Activated CD8-positive, alpha-beta memory T cell treated with anti-CD3 and anti-CD28 coated beads, Interleukin-2, amount 50 U/mL, for 48 hours (primary cell): ENCODE measurements around the gene HCFC1R1.
"Not testable (repeated sequence)": the region's sequence is repeated elsewhere in the genome, so short reads cannot be mapped to it uniquely, and the experiment has no call there.

Experiments
- DNase-seq: peaks from one replicate; pipeline ENCODE4 v3.0.0-alpha.2; 2020

HCFC1R1 gene

GRCh38 chr16:3056336-3057180, 32.8 kb upstream of the HCFC1R1 start:
- DNase-seq, result no peak

GRCh38 chr16:3055734-3056115, 32.0 kb upstream of the HCFC1R1 start:
- not testable (repeated sequence) for DNase-seq

GRCh38 chr16:3054965-3055733, 31.4 kb upstream of the HCFC1R1 start:
- no peak for DNase-seq

- DNase-seq, result not testable (repeated sequence)
Observed at GRCh38 chr16:3053330-3053710, 29.6 kb upstream of the HCFC1R1 start.

- DNase-seq, result not testable (repeated sequence)
Observed at GRCh38 chr16:3052571-3053329, 29.0 kb upstream of the HCFC1R1 start.

GRCh38 chr16:3051494-3051893, 27.8 kb upstream of the HCFC1R1 start:
- DNase-seq, result no peak

- no peak for DNase-seq
Observed at GRCh38 chr16:3051009-3051408, 27.3 kb upstream of the HCFC1R1 start.

GRCh38 chr16:3050487-3050886, 26.7 kb upstream of the HCFC1R1 start:
- DNase-seq, result no peak

GRCh38 chr16:3049921-3050481, 26.3 kb upstream of the HCFC1R1 start:
- DNase-seq, result no peak

GRCh38 chr16:3047387-3047720, 23.6 kb upstream of the HCFC1R1 start:
- no peak for DNase-seq

GRCh38 chr16:3046641-3047386, 23.1 kb upstream of the HCFC1R1 start:
- DNase-seq, result no peak

- DNase-seq, result no peak
Observed at GRCh38 chr16:3045758-3046640, 22.3 kb upstream of the HCFC1R1 start, which contains the start of gene MMP25. Gene MMP25, plus strand, starts transcription at chr16:3046561. Its CDS starts 357 bp downstream, at chr16:3046918.

- no peak for DNase-seq
Observed at GRCh38 chr16:3044708-3045107, 21.0 kb upstream of the HCFC1R1 start.

- no peak for DNase-seq
Observed at GRCh38 chr16:3042376-3042775, 18.6 kb upstream of the HCFC1R1 start.

GRCh38 chr16:3038896-3039295, 15.2 kb upstream of the HCFC1R1 start:
- no peak for DNase-seq

GRCh38 chr16:3038256-3038655, 14.5 kb upstream of the HCFC1R1 start:
- no peak for DNase-seq

GRCh38 chr16:3036726-3037315, 13.1 kb upstream of the HCFC1R1 start, which contains the start of gene BICDL2:
Gene BICDL2, minus strand, starts transcription at chr16:3036944. Its CDS starts 1,448 bp downstream, at chr16:3035496.
- DNase-seq, result no peak

- no peak for DNase-seq
Observed at GRCh38 chr16:3035972-3036725, 12.4 kb upstream of the HCFC1R1 start.

GRCh38 chr16:3035289-3035971, 11.7 kb upstream of the HCFC1R1 start:
- no peak for DNase-seq
